Ovary (tissue), 3 donors: ENCODE results near the gene SIRPD.

Source experiments
- CTCF ChIP-seq, 3 donors: fragments of 450-650 bp in 2 of 3; fragments of 200-600 bp in 1 of 3; IDR thresholded peaks; one replicate each; pipeline versions ENCODE4 v1.5.1 to v1.8.0; 2016 to 2022; ENCODE audit warnings: antibody characterized with exemption in 3 of 3, mild to moderate bottlenecking in 1 of 3
- EP300 ChIP-seq: sonication (generic); formaldehyde crosslinking; IDR thresholded peaks from one replicate; pipeline ENCODE4 v1.6.1; 2017; ENCODE audit warnings: antibody characterized with exemption
- POLR2A ChIP-seq: fragments of 450-650 bp; IDR thresholded peaks from one replicate; pipeline ENCODE4 v1.6.1; 2017; ENCODE audit warnings: antibody characterized with exemption, mild to moderate bottlenecking, moderate library complexity
- donor health status: DM: no; HTN: no; CAD: no.

- TF ChIP-seq CTCF (IDR thresholded peaks at IDR 0.05) (no peak), EP300 (no peak), POLR2A (no peak)
These were observed 33.5 kb downstream of the SIRPD start for GRCh38 chr20:1524004-1524403.
